Kidney epithelial cell (primary cell): ENCODE data around the gene MICAL3. TPM values are rescaled to one million over a fixed set of nuclear protein-coding genes. Genes with fewer than 3 reads are reported as not detected.

Source experiments
- DNase-seq: peaks from one replicate; pipeline ENCODE4 v3.0.0-alpha.2; 2010; ENCODE audit warnings: low read depth
- H3K27me3 ChIP-seq: 2 replicates; pipeline ENCODE4 v1.6.0; 2011; ENCODE audit warnings: low read length; ENCODE audit not compliant: control insufficient read depth, insufficient read depth
- H3K36me3 ChIP-seq: 2 replicates; pipeline ENCODE4 v1.5.1; 2011; ENCODE audit warnings: low read length; ENCODE audit not compliant: control insufficient read depth, insufficient read depth
- H3K4me3 ChIP-seq: 2 replicates; pipeline ENCODE4 v1.5.1; 2011; ENCODE audit warnings: low read depth, mild to moderate bottlenecking, control low read depth, low read length
- total RNA-seq: library from RNA; depleted of rRNA; stranded (reverse); fragments of >200 nt; gene quantifications from 2 replicates; pipeline ENCODE4 v1.2.3, GENCODE V29; 2015
- TF ChIP-seq, protein P1 (sequence below): IDR thresholded peaks from 2 replicates; pipeline ENCODE4 v1.5.1; 2011; ENCODE audit warnings: mild to moderate bottlenecking, moderate library complexity, low read length, control low read depth, inconsistent platforms; ENCODE audit not compliant: insufficient read depth, poor library complexity, severe bottlenecking

Gene MICAL3
- total RNA-seq, 1 donor from 2014 or later: 38.9 TPM

DNA sequence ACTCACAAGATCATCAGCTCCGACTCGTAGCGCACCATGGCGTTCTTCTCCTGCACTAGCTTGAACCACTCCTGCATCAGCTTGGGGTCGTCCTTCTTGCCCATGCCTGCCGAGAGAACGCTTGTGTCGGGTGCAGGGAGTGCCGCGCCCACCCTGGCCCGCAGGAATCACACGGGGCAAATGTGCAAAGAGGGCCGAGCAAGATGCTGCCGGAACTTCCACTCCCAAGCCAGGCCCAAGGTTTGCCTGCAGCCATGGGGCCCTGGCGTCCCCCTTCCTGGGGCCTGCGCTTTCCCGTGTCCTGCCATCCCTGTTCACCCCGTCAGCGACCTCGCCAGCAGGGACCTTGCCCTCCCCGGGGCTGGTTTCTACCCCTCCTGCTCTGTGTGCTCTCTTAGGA lies 233.2 kb downstream of the MICAL3 start:
- DNase-seq: no peak
- Histone ChIP-seq H3K27me3 (no peaks in the 10 kb centered on the region), H3K36me3 (peaks cover 1% of the 10 kb centered on the region), H3K4me3 (no peak overlapping the region)
- TF ChIP-seq, protein P1, sequence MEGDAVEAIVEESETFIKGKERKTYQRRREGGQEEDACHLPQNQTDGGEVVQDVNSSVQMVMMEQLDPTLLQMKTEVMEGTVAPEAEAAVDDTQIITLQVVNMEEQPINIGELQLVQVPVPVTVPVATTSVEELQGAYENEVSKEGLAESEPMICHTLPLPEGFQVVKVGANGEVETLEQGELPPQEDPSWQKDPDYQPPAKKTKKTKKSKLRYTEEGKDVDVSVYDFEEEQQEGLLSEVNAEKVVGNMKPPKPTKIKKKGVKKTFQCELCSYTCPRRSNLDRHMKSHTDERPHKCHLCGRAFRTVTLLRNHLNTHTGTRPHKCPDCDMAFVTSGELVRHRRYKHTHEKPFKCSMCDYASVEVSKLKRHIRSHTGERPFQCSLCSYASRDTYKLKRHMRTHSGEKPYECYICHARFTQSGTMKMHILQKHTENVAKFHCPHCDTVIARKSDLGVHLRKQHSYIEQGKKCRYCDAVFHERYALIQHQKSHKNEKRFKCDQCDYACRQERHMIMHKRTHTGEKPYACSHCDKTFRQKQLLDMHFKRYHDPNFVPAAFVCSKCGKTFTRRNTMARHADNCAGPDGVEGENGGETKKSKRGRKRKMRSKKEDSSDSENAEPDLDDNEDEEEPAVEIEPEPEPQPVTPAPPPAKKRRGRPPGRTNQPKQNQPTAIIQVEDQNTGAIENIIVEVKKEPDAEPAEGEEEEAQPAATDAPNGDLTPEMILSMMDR: no peak

DNA sequence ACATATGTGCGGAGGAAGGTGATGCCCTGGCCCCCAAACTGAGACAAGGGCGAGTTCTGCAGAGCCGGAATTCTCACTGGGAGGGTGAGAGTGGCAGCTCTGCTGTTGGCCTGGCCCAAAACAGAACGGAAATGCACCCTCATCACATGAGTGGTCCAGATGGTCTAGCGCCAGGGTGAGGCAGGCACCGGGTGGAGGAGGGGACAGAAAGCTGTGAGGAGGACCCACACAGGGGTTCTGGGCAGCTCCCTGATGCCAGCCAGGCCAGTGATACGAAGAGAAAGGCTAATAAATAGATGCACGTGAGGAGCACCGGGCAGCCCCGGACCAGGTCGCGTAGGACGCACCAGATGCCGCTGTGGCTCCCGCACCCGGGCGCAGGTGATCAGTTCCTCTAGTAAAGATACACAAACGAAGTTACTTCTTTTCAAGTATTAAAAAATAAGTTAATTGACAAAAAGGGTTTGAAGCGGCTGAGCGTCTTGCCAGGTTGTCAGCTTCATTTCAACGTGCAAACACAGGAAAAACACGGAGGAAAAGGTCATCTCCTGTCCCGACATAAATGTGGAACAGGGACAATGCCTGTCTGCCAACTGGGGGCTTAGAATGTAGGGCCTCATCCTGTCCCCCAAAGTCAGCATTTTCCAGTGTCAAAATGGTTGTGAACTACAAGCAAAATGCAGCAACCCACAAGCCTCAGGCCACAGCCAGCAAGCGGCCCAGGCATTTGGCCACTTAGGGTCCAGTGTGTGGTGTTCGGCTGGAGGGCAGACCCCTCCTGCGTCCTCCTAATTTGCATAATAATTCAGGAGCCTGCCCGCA lies 234.8 kb downstream of the MICAL3 start:
- Histone ChIP-seq H3K4me3 (no peak overlapping the region), H3K27me3 (no peaks in the 10 kb centered on the region), H3K36me3 (peaks cover 1% of the 10 kb centered on the region)
- TF ChIP-seq, protein P1: no peak
- no peak for DNase-seq

DNA sequence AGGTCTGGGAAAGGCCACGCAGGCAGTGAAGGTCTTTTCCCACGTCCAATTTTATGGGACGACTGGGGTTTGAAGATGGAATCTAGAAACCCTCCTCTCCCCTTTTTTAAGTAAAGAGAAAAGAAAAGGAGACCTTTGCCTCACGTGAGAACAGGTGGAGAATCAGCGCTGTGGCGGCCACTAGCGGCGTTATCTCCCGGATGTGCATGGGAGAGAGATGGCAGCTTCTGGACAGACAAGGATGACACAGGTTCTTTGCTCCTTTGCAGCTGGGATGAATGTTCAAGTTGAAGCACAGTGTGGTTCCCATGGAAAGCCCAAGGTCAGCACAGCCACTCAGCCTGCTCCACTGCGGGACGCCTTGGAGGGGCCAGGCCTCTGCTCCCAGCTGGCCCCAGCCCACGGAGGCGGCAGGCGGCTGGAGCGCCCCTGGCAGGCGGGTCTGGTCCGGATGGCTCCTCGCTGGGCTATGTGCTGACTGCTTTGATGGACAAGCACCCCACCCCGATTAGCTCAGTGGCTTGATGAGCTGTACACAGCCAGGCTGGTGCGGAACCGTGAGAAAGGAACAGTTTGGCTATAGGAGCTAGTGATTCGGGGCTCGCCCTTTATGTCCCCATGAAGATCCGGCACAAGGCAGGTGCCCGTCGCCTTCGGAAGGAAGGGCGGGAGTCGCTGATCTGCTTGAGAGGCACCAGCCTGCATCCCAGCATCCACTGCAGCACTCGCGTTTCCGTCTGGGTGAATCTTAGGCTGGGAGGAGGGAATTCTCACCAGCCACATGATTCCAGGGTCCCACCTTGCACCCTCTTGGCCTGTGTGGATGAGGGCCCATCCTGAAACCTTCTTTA lies 235.6 kb downstream of the MICAL3 start:
- Histone ChIP-seq H3K36me3 (peaks cover 1% of the 10 kb centered on the region), H3K27me3 (no peaks in the 10 kb centered on the region), H3K4me3 (no peak overlapping the region)
- no peak for DNase-seq
- TF ChIP-seq, protein P1: no peak

DNA sequence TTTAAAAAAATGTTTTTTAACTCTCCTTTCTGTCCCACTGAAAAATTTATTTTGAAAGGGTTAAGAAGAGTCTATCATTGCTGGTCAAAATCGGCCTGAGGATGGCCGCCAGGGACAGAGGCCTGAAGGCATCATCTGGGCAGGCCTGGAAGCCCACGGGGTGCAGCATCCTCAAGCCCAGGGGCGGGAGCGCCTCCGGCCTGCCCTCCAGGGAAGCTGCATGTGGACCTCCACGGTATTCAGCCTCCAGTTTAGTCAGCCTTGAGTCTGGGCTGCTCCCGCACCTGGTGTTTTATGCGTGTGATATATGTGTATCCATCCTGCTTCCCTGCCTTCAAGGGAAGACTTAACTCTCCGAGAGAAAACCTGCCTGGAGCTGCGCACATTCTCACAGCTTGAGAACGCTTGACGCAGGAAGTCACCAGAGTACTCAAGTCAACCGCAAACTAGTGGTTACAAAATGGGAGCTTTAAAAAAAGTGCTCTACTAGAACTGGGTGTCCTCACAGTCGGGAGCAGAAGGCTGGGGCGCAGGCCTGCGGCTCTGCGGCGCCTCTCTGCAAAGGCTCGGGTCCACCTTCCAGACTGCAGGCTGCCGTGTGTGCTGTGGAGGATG lies 236.5 kb downstream of the MICAL3 start:
- no peak overlapping the region for H3K4me3 ChIP-seq
- no peak for DNase-seq
- H3K27me3 ChIP-seq: no peaks in the 10 kb centered on the region
- H3K36me3 ChIP-seq: peaks cover 1% of the 10 kb centered on the region
- TF ChIP-seq, protein P1: no peak

DNA sequence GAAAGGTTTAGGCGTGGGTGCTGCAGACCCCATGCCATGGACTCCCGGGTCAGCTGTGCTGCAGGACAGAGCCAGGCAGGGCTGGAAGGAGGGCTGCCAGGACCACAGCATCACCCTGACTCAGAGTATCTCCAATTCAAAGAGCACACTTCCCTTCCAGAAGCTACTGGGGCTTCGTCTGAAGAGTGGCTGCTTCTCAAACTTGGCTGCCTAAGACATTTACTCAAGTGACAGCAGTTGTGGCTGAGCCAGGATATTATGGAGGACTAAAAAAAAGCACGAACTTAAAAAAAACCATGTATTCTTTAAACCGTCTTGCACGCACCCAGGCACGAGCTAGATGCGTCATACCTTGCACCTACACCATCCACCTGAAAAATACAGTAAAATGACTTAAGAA lies 237.1 kb downstream of the MICAL3 start:
- peaks cover 1% of the 10 kb centered on the region for H3K36me3 ChIP-seq
- H3K4me3 ChIP-seq: no peak overlapping the region
- TF ChIP-seq, protein P1: no peak
- H3K27me3 ChIP-seq: no peaks in the 10 kb centered on the region
- no peak for DNase-seq
